H1 (cell line): ENCODE results near the gene MTM1. TPM values are rescaled to one million over a fixed set of nuclear protein-coding genes. Genes with fewer than 3 reads are reported as not detected.

ENCODE experiments used
- CTCF ChIA-PET: fragments of 300-600 bp; sonication (Branson Sonifier 250); formaldehyde crosslinking; loops from one replicate; lab custom pipeline; 2021; ENCODE audit not compliant: partially characterized antibody; lab: Charles Lee
- POLR2A ChIA-PET: fragments of 300-600 bp; sonication (Branson Sonifier 250); formaldehyde crosslinking; loops from one replicate; lab custom pipeline; 2021; ENCODE audit warnings: inconsistent platforms; ENCODE audit not compliant: partially characterized antibody; lab: Charles Lee
- DNase-seq, 2 experiments: peaks; one replicate each; pipeline versions ENCODE4 v3.0.0 to v3.0.0-alpha.2; 2010 to 2022; ENCODE audit warnings: low spot score in 2 of 2, low read depth in 1 of 2, mixed read lengths in 1 of 2
- FAIRE-seq: peaks from 2 replicates; lab custom pipeline; 2011; peaks lifted over from hg19 to GRCh38; lab: Jason Lieb, UNC
- H2AFZ ChIP-seq: 2 replicates; pipeline ENCODE4 v1.8.1; 2012; ENCODE audit warnings: low read length, inconsistent platforms
- H2AK5ac ChIP-seq: 2 replicates; pipeline ENCODE4 v1.6.1; 2013; ENCODE audit warnings: low read depth, low read length
- H2BK120ac ChIP-seq: replicated peaks from 2 replicates; pipeline ENCODE3; 2013; ENCODE audit warnings: low read depth, low read length, inconsistent platforms
- H2BK12ac ChIP-seq: 2 replicates; pipeline ENCODE4 v1.6.1; 2013; ENCODE audit warnings: low read depth, low read length
- H2BK15ac ChIP-seq: 2 replicates; pipeline ENCODE4 v1.6.1; 2013; ENCODE audit warnings: low read length
- H2BK20ac ChIP-seq: 2 replicates; pipeline ENCODE4 v1.6.1; 2013; ENCODE audit warnings: low read length
- H2BK5ac ChIP-seq: 2 replicates; pipeline ENCODE4 v1.6.1; 2013; ENCODE audit warnings: low read depth, low read length
- H3K14ac ChIP-seq: 2 replicates; pipeline ENCODE4 v1.6.1; 2013; ENCODE audit warnings: inconsistent platforms; ENCODE audit not compliant: insufficient read length
- H3K18ac ChIP-seq: 2 replicates; pipeline ENCODE4 v1.6.1; 2013; ENCODE audit warnings: low read length; ENCODE audit errors: extremely low read depth
- H3K23ac ChIP-seq: 2 replicates; pipeline ENCODE4 v1.6.1; 2013; ENCODE audit warnings: inconsistent platforms; ENCODE audit not compliant: insufficient read length
- H3K23me2 ChIP-seq: 2 replicates; pipeline ENCODE4 v1.6.1; 2013; ENCODE audit warnings: low read depth, low read length
- H3K27ac ChIP-seq: 2 replicates; pipeline ENCODE4 v1.6.1; 2011; ENCODE audit warnings: low read depth, low read length, inconsistent platforms
- H3K27me3 ChIP-seq, 4 experiments: replicated peaks in 1 of 4; 1 replicate in 1 of 4; 2 replicates in 3 of 4; pipeline versions ENCODE4 v1.6.1 to v1.8.1; 2011 to 2013; ENCODE audit warnings: low read length in 3 of 4, mild to moderate bottlenecking in 3 of 4, inconsistent platforms in 2 of 4, mixed read lengths in 2 of 4, moderate library complexity in 1 of 4; ENCODE audit not compliant: control insufficient read depth in 3 of 4, insufficient read depth in 3 of 4; ENCODE audit errors: extremely low read depth in 1 of 4
- H3K36me3 ChIP-seq, 4 experiments: 2 replicates each; pipeline versions ENCODE4 v1.6.1 to v1.8.1; 2011 to 2013; ENCODE audit warnings: mild to moderate bottlenecking in 4 of 4, low read length in 3 of 4, moderate library complexity in 2 of 4, control low read depth in 1 of 4, inconsistent platforms in 1 of 4; ENCODE audit not compliant: insufficient read depth in 4 of 4, control insufficient read depth in 2 of 4
- H3K4ac ChIP-seq: replicated peaks from 2 replicates; pipeline ENCODE3; 2013; ENCODE audit warnings: low read length, low read depth, mixed read lengths, inconsistent platforms; ENCODE audit not compliant: insufficient read length
- H3K4me1 ChIP-seq, 4 experiments: replicated peaks in 1 of 4; 1 replicate in 1 of 4; 2 replicates in 3 of 4; pipeline versions ENCODE4 v1.6.1 to v1.8.1; 2011 to 2013; ENCODE audit warnings: low read length in 3 of 4, inconsistent platforms in 2 of 4, mixed read lengths in 1 of 4; ENCODE audit not compliant: insufficient read depth in 4 of 4, control insufficient read depth in 3 of 4
- H3K4me2 ChIP-seq, 2 experiments: 2 replicates each; pipeline versions ENCODE4 v1.6.1 to v1.8.1; 2011 to 2013; ENCODE audit warnings: low read depth in 2 of 2, low read length in 2 of 2, control low read depth in 1 of 2, inconsistent platforms in 1 of 2, mild to moderate bottlenecking in 1 of 2; ENCODE audit not compliant: insufficient read depth in 1 of 2
- H3K4me3 ChIP-seq, 4 experiments: fragments of 200-600, 300-600 bp in 1 of 4; sonication (generic), shearing (Covaris generic), sonication (Bioruptor Twin) in 1 of 4; 2 replicates each; pipeline versions ENCODE4 v1.5.1 to v1.8.1; 2011 to 2016; ENCODE audit warnings: low read length in 4 of 4, low read depth in 3 of 4, control low read depth in 2 of 4, inconsistent platforms in 2 of 4, mild to moderate bottlenecking in 2 of 4, mixed read lengths in 1 of 4, moderate library complexity in 1 of 4; ENCODE audit not compliant: insufficient read depth in 2 of 4; ENCODE audit errors: extremely low read depth in 1 of 4
- H3K56ac ChIP-seq: replicated peaks from 2 replicates; pipeline ENCODE3; 2013; ENCODE audit warnings: low read depth, mild to moderate bottlenecking, mixed read lengths, low read length, inconsistent platforms; ENCODE audit not compliant: insufficient read length
- H3K79me1 ChIP-seq: 2 replicates; pipeline ENCODE4 v1.6.1; 2013; ENCODE audit warnings: low read depth, low read length, control low read depth
- H3K79me2 ChIP-seq, 2 experiments: 2 replicates each; pipeline versions ENCODE4 v1.6.1 to v1.8.1; 2012 to 2013; ENCODE audit warnings: low read length in 2 of 2, mild to moderate bottlenecking in 2 of 2, inconsistent platforms in 1 of 2; ENCODE audit not compliant: insufficient read depth in 2 of 2, control insufficient read depth in 1 of 2
- H3K9ac ChIP-seq, 4 experiments: replicated peaks in 1 of 4; 1 replicate in 1 of 4; 2 replicates in 3 of 4; pipeline versions ENCODE4 v1.6.1 to v1.8.1; 2011 to 2013; ENCODE audit warnings: low read depth in 3 of 4, low read length in 3 of 4, control low read depth in 2 of 4, mild to moderate bottlenecking in 2 of 4, moderate library complexity in 2 of 4, inconsistent platforms in 1 of 4; ENCODE audit errors: extremely low read depth in 1 of 4
- H3K9me3 ChIP-seq, 2 experiments: 2 replicates each; pipeline versions ENCODE4 v1.6.1 to v1.8.1; 2012 to 2013; ENCODE audit warnings: mild to moderate bottlenecking in 2 of 2, moderate library complexity in 2 of 2, control low read depth in 1 of 2, inconsistent platforms in 1 of 2, low read depth in 1 of 2, low read length in 1 of 2, mixed read lengths in 1 of 2; ENCODE audit not compliant: insufficient read depth in 2 of 2
- H4K20me1 ChIP-seq, 2 experiments: replicated peaks in 1 of 2; 2 replicates each; pipeline versions ENCODE3 to v1.8.1; 2011 to 2013; ENCODE audit warnings: inconsistent platforms in 2 of 2, low read length in 2 of 2, mild to moderate bottlenecking in 1 of 2; ENCODE audit not compliant: insufficient read depth in 2 of 2, control insufficient read depth in 1 of 2
- H4K5ac ChIP-seq: 2 replicates; pipeline ENCODE4 v1.6.1; 2013; ENCODE audit warnings: low read length, low read depth, mixed read lengths, inconsistent platforms; ENCODE audit not compliant: insufficient read length
- H4K8ac ChIP-seq: 2 replicates; pipeline ENCODE4 v1.8.0; 2013; ENCODE audit warnings: mild to moderate bottlenecking, moderate library complexity, low read length, inconsistent platforms; ENCODE audit not compliant: insufficient read depth; ENCODE audit errors: extremely low read depth
- H4K91ac ChIP-seq: replicated peaks from 2 replicates; pipeline ENCODE3; 2013; ENCODE audit warnings: low read length, mixed read lengths, inconsistent platforms; ENCODE audit not compliant: insufficient read length
- ASH2L ChIP-seq: fragments of 200-600, 300-600 bp; sonication (generic); IDR thresholded peaks from one replicate; pipeline ENCODE4 v1.7.1; 2017; ENCODE audit warnings: low read length
- BCL11A ChIP-seq, 2 experiments: IDR thresholded peaks; one replicate each; pipeline ENCODE4 v1.6.1; 2011; ENCODE audit warnings: low read depth in 2 of 2, low read length in 2 of 2, mild to moderate bottlenecking in 2 of 2
- BRCA1 ChIP-seq: IDR thresholded peaks from 2 replicates; pipeline ENCODE4 v1.6.1; 2012; ENCODE audit warnings: low read depth, low read length, improper control_type of control experiment
- CHD1 ChIP-seq: IDR thresholded peaks from 2 replicates; pipeline ENCODE4 v1.6.1; 2012; ENCODE audit warnings: low read depth, low read length, improper control_type of control experiment
- TEAD4 ChIP-seq: IDR thresholded peaks from 2 replicates; pipeline ENCODE4 v1.6.1; 2012; ENCODE audit warnings: low read depth, low read length, inconsistent platforms, mixed read lengths
- WGBS, 2 experiments: shearing (Covaris generic) in 1 of 2; methylation state at CpG; one replicate each; pipeline versions ENCODE4 v1.1.6 to v1.1.7; 2013 to 2015; ENCODE audit warnings: low lambda C conversion rate in 2 of 2, mixed read lengths in 2 of 2, inconsistent platforms in 1 of 2, low coverage in 1 of 2, missing lambda C conversion rate in 1 of 2; ENCODE audit not compliant: insufficient replicate concordance in 2 of 2, insufficient coverage in 1 of 2, insufficient read length in 1 of 2; ENCODE audit errors: extremely low coverage in 1 of 2, missing lambda C conversion rate in 1 of 2; 5-methylcytosine and 5-hydroxymethylcytosine counted together
- polyA plus RNA-seq, 7 experiments: library from polyadenylated mRNA; depleted of rRNA in 3 of 7; stranded (reverse) in 5 of 7; unstranded in 2 of 7; fragments of >200 nt in 5 of 7; fragments of 200-250 nt in 2 of 7; gene quantifications; 1 replicate in 5 of 7; 2 replicates in 1 of 7; 4 replicates in 1 of 7; pipeline versions ENCODE4 v1.2.1 to v1.2.3, GENCODE V29; 2011 to 2013; ENCODE audit warnings: missing spikeins in 2 of 7, mixed read lengths in 2 of 7
- total RNA-seq: library from RNA; stranded (reverse); fragmentation: NEBNext Ultra II Directional; extraction: Animal tissue kit (Norgen Biotek cat#: 25700); gene quantifications from 2 replicates; pipeline ENCODE4 v1.2.1, GENCODE V29; 2021

MTM1 gene
- total and polyA plus RNA-seq, 2 of the 8 experiments (the other 6 are each of a cell fraction or from before 2014, with no cell fraction given), result 2.3 to 8.4 TPM

DNA sequence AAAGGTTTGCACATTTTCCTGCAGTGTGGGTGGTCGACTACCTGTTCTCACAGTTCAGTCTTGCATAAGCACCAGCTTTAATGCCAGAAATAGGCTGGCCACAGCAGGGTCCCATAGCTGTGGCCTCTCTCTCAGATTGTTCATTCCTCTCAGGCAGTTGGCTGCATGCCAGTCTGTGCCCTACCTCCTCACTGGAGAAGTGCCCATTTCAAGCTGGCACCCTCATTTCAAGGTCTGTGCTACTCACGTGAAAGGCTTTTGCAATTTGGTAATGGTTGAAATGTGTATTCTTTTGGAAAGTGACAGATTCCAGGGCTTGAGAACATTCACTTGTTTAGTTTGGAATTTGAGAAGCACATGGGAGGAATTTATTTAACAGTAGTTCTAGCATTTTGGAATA lies 95.9 kb downstream of the MTM1 start:
- Histone ChIP-seq H3K27ac (no peak overlapping the region), H2BK120ac (no peak overlapping the region), H3K27me3 (no peaks in the 10 kb centered on the region), H2AFZ (no peak overlapping the region), H3K36me3 (peaks cover 0 to 9% (median 2%) of the 10 kb centered on the region in 4 experiments; a peak in 2 of 8 replicates), H2BK5ac (no peak overlapping the region), H3K23me2 (no peaks in the 10 kb centered on the region), H3K9me3 (no peaks in the 10 kb centered on the region), H2AK5ac (no peak overlapping the region), H4K20me1 (no peaks in the 10 kb centered on the region), H3K79me2 (no peaks in the 10 kb centered on the region), H3K4me3 (no peak overlapping the region), H4K91ac (no peak overlapping the region), H2BK12ac (no peak overlapping the region), H3K4ac (no peak overlapping the region), H3K14ac (no peak overlapping the region), H2BK20ac (no peak overlapping the region), H3K56ac (no peak overlapping the region), H3K4me2 (no peak overlapping the region), H3K18ac (no peak overlapping the region), H3K4me1 (no peaks in the 10 kb centered on the region), H3K9ac (no peak overlapping the region), H3K23ac (no peak overlapping the region), H2BK15ac (no peak overlapping the region), H4K8ac (no peak overlapping the region), H4K5ac (no peak overlapping the region), H3K79me1 (no peaks in the 10 kb centered on the region)
- FAIRE-seq, result no peak
- 93% methylated on average over 2 of the region's 2 CpGs; no CpG with 5 or more reads in 1 of the 2 experiments for WGBS, 2 experiments
- DNase-seq, result no peak
- CTCF ChIA-PET, result no interaction called here
- no peak for TF ChIP-seq BCL11A (IDR thresholded peaks at IDR 0.05; ENCODE audit: low read depth in 2 of 2, low read length in 2 of 2)
- no peak for TF ChIP-seq ASH2L
- no peak for TF ChIP-seq BRCA1
- TF ChIP-seq CHD1, result no peak
- no peak for TF ChIP-seq TEAD4
- POLR2A ChIA-PET, result no interaction called here
